ENCODE results near the gene LTO1. TPM values are rescaled to one million over a fixed set of nuclear protein-coding genes. Genes with fewer than 3 reads are reported as not detected.

The LTO1 gene
- total and polyA plus RNA-seq, 2 of the 13 experiments (the other 11 are each of a cell fraction or from before 2014, with no cell fraction given) = 11.8 to 15.0 TPM

GRCh38 chr11:69644071-69644961, 30.8 kb downstream of the LTO1 start:
- Histone ChIP-seq H3K4me1 (ENCODE audit: insufficient read depth, low read length) (peaks cover 29% of the 10 kb centered on the region), H3K27me3 (ENCODE audit: control insufficient read depth in 1 of 2, insufficient read depth in 2 of 2, low read length in 2 of 2) (peaks cover 0 to 5% of the 10 kb centered on the region in 2 experiments; a peak in 1 of 5 replicates), H4K20me1 (ENCODE audit: insufficient read depth, low read length) (peaks cover 37% of the 10 kb centered on the region), H3K36me3 (replicated peaks in 1 of 2; ENCODE audit: control insufficient read depth in 1 of 2, insufficient read depth in 2 of 2, low read length in 2 of 2) (peaks cover 30 to 50% of the 10 kb centered on the region in 2 experiments), H3K9ac (ENCODE audit: insufficient read depth, low read depth, low read length) (peak overlapping the region; percentile 95), H3K79me2 (ENCODE audit: insufficient read depth, low read length) (peaks cover 40% of the 10 kb centered on the region), H3K4me3 (replicated peaks in 1 of 3; ENCODE audit: insufficient read depth in 1 of 3, low read depth in 2 of 3, low read length in 3 of 3) (peak overlapping the region; percentile 86 to 99 (median 94); a peak in 5 of 6 replicates), H3K9me3 (ENCODE audit: low read length) (no peaks in the 10 kb centered on the region), H2AFZ (ENCODE audit: low read length) (no peak overlapping the region), H3K4me2 (ENCODE audit: low read depth, low read length) (peak overlapping the region; percentile 72), H3K27ac (ENCODE audit: extremely low read length, insufficient read depth, low read length) (peak overlapping the region; percentile 87)
- WGBS (ENCODE audit: low lambda C conversion rate) = 53% methylated on average over 9 of the region's 24 CpGs
- in situ Hi-C loops (cut with HindIII; ENCODE audit: extremely low pct_ligation_motif_present, low pct_unique_long_range_greater_than_20kb) (loop anchor here (5.0 to 25.0 kb wide), 3 partner anchors 207 to 352 kb away; partner anchors contain the start of gene MYEOV), intact Hi-C loops (cut with micrococcal nuclease; ENCODE audit: unreplicated experiment) (loop anchor here (5.0 to 10.0 kb wide), 4 partner anchors 150 to 540 kb away; no protein-coding TSS in a partner anchor)
- CTCF ChIA-PET (ENCODE audit: low intra/inter-chr PET ratio, low total read pairs) = interaction anchor here (0.7 to 4.1 kb wide), 6 partner anchors 24 to 543 kb away, joined by 3 to 26 read pairs (median 9); no protein-coding TSS in a partner anchor
- DNase-seq (ENCODE audit: low spot score) = peak; percentile 66
- POLR2A ChIA-PET = interaction anchor here (0.7 to 5.5 kb wide), 11 partner anchors 11 to 513 kb away, joined by 3 to 40 read pairs (median 7); partner anchors contain the start of genes LTO1 and MYEOV
- no TSS peak for BruUV-seq (replicated peaks)
- ATAC-seq = peak; percentile 68
- FAIRE-seq = no peak
- TF ChIP-seq NR2F6 (IDR thresholded peaks at IDR 0.05) (peak; percentile 54; the same call in 1 of the 2 replicates), NR2F6 (CRISPR knock-in tag; IDR thresholded peaks at IDR 0.05) (peak; percentile 58), ZNF878 (CRISPR knock-in tag; IDR thresholded peaks at IDR 0.05) (peak; percentile 80; the same call in 1 of the 2 replicates), ZNF484 (CRISPR knock-in tag; IDR thresholded peaks at IDR 0.05; ENCODE audit: borderline replicate concordance, low read depth) (0 out of 2 replicates have a peak, but pooled peaks have one; percentile 49), ZNF205 (CRISPR knock-in tag; IDR thresholded peaks at IDR 0.05) (peak; percentile 81), MXI1 (IDR thresholded peaks at IDR 0.05; ENCODE audit: borderline replicate concordance, low read depth, low read length) (peak; percentile 76; the same call in 1 of the 3 replicates), ZNF652 (CRISPR knock-in tag; IDR thresholded peaks at IDR 0.05; ENCODE audit: borderline replicate concordance, low read depth) (no peak), ZNF33A (CRISPR knock-in tag; IDR thresholded peaks at IDR 0.05; ENCODE audit: borderline replicate concordance) (no peak), ZNF746 (CRISPR knock-in tag; IDR thresholded peaks at IDR 0.05) (peak; percentile 46; the same call in 1 of the 2 replicates), PHF21A (CRISPR knock-in tag; IDR thresholded peaks at IDR 0.05) (peak; percentile 53; the same call in 1 of the 2 replicates), PITX1 (CRISPR knock-in tag; IDR thresholded peaks at IDR 0.05) (no peak), ZFP82 (CRISPR knock-in tag; IDR thresholded peaks at IDR 0.05; ENCODE audit: borderline replicate concordance) (no peak), ZNF639 (CRISPR knock-in tag; conservative IDR thresholded peaks at IDR 0.05) (peak; percentile 43; the same call in 1 of the 2 replicates), KDM3A (CRISPR knock-in tag; IDR thresholded peaks at IDR 0.05; ENCODE audit: low read depth) (peak; percentile 82), GRHL1 (CRISPR knock-in tag; conservative IDR thresholded peaks at IDR 0.05) (no peak), ZNF543 (CRISPR knock-in tag; IDR thresholded peaks at IDR 0.05) (peak; percentile 29; the same call in 1 of the 2 replicates), GMEB1 (CRISPR knock-in tag; IDR thresholded peaks at IDR 0.05; ENCODE audit: borderline replicate concordance) (peak; percentile 50; the same call in 1 of the 2 replicates), ZFP41 (CRISPR knock-in tag; IDR thresholded peaks at IDR 0.05; ENCODE audit: borderline replicate concordance) (peak; percentile 41; the same call in 1 of the 2 replicates), MED1 (CRISPR knock-in tag; IDR thresholded peaks at IDR 0.05) (0 out of 2 replicates have a peak, but pooled peaks have one; percentile 61)

Data from HepG2 (cell line).